Mucosa of descending colon (tissue), 3 donors: ENCODE measurements around the gene CEACAM7. TPM values are rescaled to one million over a fixed set of nuclear protein-coding genes. Genes with fewer than 3 reads are reported as not detected.
"Not testable (repeated sequence)": the region's sequence is repeated elsewhere in the genome, so short reads cannot be mapped to it uniquely, and the experiment has no call there.

ENCODE experiments used
- ATAC-seq: fragments of 200-7000 bp; cut with Tn5 transposase; one replicate; pipeline ENCODE4 v1.9.1; 2020; ENCODE audit warnings: mild to moderate bottlenecking, moderate library complexity
- DNase-seq, 3 donors: peaks; one replicate each; pipeline ENCODE4 v3.0.0-alpha.2; 2020
- H3K36me3 ChIP-seq: fragments of 200-600 bp; one replicate; pipeline ENCODE4 v1.8.0; 2021; ENCODE audit warnings: low read depth, mild to moderate bottlenecking
- H3K4me1 ChIP-seq: fragments of 200-600 bp; one replicate; pipeline ENCODE4 v1.8.0; 2021; ENCODE audit warnings: low read depth, mild to moderate bottlenecking
- H3K4me3 ChIP-seq: fragments of 200-600 bp; one replicate; pipeline ENCODE4 v1.8.0; 2021; ENCODE audit warnings: mild to moderate bottlenecking
- H3K9me3 ChIP-seq: fragments of 200-600 bp; one replicate; pipeline ENCODE4 v1.8.0; 2021; ENCODE audit warnings: mild to moderate bottlenecking
- intact Hi-C, 2 donors: fragments of 100-400 bp; cut with DNase I in 1 of 2; cut with micrococcal nuclease in 1 of 2; formaldehyde crosslinking; loops; one replicate each; pipeline versions ENCODE4 v1.11.0 to v1.11.1; 2022; cut with DNase I, micrococcal nuclease
- total RNA-seq, 3 donors: library from RNA; stranded (reverse); fragmentation: NEBNext Ultra II Directional in 2 of 3; extraction: Animal tissue kit (Norgen Biotek cat#: 25700) in 2 of 3; gene quantifications; one replicate each; pipeline versions ENCODE4 v1.2.1 to v1.2.4, GENCODE V29; 2021 to 2023
- TF ChIP-seq, protein P1 (sequence below): fragments of 200-600 bp; IDR thresholded peaks from one replicate; pipeline ENCODE4 v1.8.0; 2022; ENCODE audit warnings: antibody characterized with exemption, mild to moderate bottlenecking
- donor health status: DM: no; HTN: no; CAD: no; lungs with moderate emphysema.
- donor health status: DM: no; HTN: no; CAD: no.
- donor health status: DM: no; HTN: yes; CAD: no.

CEACAM7 gene
- total RNA-seq, 3 donors from 2014 or later: 753 to 3,639 (median 2,117) TPM

DNA sequence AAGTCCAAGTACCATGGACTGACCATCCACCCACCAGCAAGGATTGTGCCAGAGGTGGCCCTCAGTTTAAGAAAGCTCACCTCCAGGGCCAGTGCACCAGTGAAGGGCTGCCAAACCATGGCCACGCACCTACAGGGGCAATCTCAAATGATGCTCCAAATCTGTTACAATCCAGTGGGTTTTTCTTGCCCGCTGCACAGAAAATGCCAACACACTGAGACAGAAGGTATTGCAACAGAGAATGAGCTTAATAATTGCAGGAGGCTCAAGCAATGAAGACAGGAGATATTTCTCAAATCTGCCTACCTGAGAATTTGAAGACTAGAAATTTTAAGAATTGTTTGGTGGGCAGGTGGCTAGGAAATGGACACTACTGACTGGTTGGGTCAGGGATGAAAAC is 22.0 kb downstream of the CEACAM7 start:
- intact Hi-C loops: no loop called here
- H3K4me3 ChIP-seq: no peak overlapping the region
- peaks cover 20% of the 10 kb centered on the region for H3K9me3 ChIP-seq
- H3K36me3 ChIP-seq: no peaks in the 10 kb centered on the region
- H3K4me1 ChIP-seq: peaks cover 14% of the 10 kb centered on the region
- no peak for ATAC-seq
- TF ChIP-seq, protein P1, sequence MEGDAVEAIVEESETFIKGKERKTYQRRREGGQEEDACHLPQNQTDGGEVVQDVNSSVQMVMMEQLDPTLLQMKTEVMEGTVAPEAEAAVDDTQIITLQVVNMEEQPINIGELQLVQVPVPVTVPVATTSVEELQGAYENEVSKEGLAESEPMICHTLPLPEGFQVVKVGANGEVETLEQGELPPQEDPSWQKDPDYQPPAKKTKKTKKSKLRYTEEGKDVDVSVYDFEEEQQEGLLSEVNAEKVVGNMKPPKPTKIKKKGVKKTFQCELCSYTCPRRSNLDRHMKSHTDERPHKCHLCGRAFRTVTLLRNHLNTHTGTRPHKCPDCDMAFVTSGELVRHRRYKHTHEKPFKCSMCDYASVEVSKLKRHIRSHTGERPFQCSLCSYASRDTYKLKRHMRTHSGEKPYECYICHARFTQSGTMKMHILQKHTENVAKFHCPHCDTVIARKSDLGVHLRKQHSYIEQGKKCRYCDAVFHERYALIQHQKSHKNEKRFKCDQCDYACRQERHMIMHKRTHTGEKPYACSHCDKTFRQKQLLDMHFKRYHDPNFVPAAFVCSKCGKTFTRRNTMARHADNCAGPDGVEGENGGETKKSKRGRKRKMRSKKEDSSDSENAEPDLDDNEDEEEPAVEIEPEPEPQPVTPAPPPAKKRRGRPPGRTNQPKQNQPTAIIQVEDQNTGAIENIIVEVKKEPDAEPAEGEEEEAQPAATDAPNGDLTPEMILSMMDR: no peak
- no peak for DNase-seq

DNA sequence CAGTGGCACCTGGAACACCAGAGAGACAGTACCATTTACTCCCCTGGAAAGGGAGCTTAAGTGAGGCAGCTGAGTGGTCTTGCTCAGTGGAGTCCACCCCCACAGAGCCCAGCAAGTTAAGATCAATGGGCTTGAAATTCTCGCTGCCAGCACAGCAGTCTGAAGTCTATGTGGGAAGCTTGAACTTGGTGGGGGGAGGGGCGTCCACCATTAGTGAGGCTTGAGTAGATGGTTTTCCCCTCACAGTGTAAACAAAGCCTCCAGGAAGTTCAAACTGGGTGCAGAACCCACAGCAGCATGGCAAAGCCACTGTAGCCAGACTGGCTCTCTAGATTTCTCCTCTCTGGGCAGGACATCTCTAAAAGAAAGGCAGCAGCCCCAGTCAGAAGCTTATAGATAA is 30.9 kb downstream of the CEACAM7 start:
- DNase-seq: no peak
- intact Hi-C loops: no loop called here

DNA sequence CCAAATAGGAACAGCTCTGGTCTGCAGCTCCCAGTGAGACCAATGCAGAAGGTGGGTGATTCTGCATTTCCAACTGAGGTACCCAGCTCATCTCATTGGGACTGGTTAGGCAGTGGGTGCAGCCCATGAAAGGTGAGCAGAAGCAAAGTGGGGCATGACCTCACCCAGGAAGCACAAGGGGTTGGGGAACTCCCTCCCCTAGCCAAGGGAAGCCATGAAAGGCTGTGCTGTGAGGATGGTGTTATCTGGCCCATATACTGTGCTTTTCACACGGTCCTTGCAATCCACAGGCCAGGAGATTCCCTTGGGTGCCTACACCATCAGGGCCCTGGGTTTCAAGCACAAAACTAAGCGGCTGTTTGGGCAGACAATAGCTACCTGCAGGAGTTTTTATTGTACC is 31.3 kb downstream of the CEACAM7 start:
- ATAC-seq, H3K4me1 ChIP-seq, DNase-seq, H3K36me3 ChIP-seq, H3K4me3 ChIP-seq, H3K9me3 ChIP-seq, intact Hi-C loops: not testable (repeated sequence)

More for the DNA sequence above, 30.9 kb downstream of the CEACAM7 start:
- Histone ChIP-seq H3K36me3 (no peaks in the 10 kb centered on the region), H3K4me3 (no peak overlapping the region), H3K9me3 (no peaks in the 10 kb centered on the region), H3K4me1 (no peaks in the 10 kb centered on the region)
- no peak for ATAC-seq
- TF ChIP-seq, protein P1: no peak

DNA sequence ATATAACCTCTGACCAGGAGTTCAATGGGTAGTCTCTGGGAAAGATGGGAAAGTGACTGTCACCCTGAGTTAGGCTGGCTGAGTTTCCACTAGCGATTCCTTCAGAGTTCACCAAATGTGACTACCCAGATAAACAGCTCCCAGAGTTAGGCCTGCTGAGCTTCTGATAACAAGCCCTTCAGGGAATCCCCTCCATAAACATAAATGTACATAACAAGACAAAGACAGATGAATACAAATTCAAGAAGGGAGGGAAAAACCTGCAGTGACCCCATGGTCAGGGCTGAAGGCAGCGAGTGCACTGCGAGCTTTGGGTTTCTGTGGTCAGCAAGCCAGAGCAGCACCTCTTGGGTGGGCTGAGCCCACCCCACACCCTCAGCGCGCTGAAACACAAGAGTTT is 35.8 kb downstream of the CEACAM7 start:
- H3K4me1 ChIP-seq: peaks cover 15% of the 10 kb centered on the region
- no peaks in the 10 kb centered on the region for H3K9me3 ChIP-seq
- ATAC-seq (no peak), DNase-seq (no peak)
- no peak overlapping the region for H3K4me3 ChIP-seq
- TF ChIP-seq, protein P1: no peak
- intact Hi-C loops: no loop called here
- no peaks in the 10 kb centered on the region for H3K36me3 ChIP-seq

DNA sequence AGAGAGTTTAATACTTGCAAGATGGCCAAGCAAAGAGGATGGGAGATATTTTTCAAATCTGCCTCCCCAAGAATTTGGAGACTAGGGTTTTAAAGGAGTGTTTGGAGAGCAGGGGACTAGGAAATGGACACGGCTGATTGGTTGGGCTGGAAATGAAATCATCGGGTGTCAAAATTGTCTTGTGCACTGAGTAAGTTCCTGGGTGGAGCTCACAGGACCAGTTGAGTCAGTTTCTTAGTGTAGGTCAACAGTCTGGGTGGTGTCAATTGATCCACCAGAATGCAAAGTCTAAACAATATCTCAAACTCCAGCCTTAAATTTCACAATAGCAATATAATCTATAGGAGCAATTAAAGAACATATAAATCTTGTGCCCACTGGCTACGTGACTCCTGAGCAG is 38.2 kb downstream of the CEACAM7 start:
- intact Hi-C loops: no loop called here
- TF ChIP-seq, protein P1: no peak
- Histone ChIP-seq H3K4me1 (peaks cover 15% of the 10 kb centered on the region), H3K9me3 (no peaks in the 10 kb centered on the region), H3K4me3 (no peak overlapping the region), H3K36me3 (no peaks in the 10 kb centered on the region)
- DNase-seq (peak in 1 of 3 donors; percentile 81), ATAC-seq (peak; percentile 95)

DNA sequence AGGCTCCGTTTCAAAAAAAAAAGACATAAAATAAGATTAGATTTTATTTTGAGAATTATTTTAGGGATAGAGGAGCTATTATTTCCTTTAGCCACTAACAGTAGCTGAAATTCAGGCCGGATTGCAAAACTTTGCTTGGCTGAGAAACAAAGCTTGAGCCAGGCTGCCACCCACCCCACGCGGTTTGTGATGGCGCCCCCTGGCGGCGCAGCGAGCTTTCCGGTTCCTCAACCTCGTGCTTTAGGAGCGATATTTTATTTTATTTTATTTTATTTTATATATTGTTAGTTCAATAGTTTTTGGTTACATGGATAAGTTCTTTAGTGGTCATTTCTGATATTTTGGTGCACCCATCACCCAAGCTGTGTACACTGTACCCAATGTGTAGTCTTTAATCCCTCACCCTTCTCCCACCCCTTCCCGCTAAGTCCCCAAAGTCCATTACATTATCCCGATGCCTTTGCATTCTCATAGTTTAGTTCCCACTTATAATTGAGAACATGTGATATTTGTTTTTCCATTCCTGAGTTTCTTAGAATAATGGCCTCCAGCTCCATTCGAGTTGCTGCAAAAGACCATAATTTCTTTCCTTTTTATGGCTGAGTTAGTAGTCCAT is 41.4 kb downstream of the CEACAM7 start:
- no peak for ATAC-seq
- TF ChIP-seq, protein P1: no peak
- Histone ChIP-seq H3K9me3 (no peaks in the 10 kb centered on the region), H3K4me1 (peaks cover 15% of the 10 kb centered on the region), H3K4me3 (no peak overlapping the region), H3K36me3 (no peaks in the 10 kb centered on the region)
- intact Hi-C loops: no loop called here
- DNase-seq: no peak
